ENCODE data around the gene C2orf72. TPM values are rescaled to one million over a fixed set of nuclear protein-coding genes. Genes with fewer than 3 reads are reported as not detected.

The C2orf72 gene
- polyA plus RNA-seq, 1 experiment: not detected

- no peak for DNase-seq (ENCODE audit: low read depth, low spot score)
- H3K27ac ChIP-seq (ENCODE audit: low read depth, low read length): no peak overlapping the region
- H3K4me3 ChIP-seq (ENCODE audit: low read depth, low read length): no peak overlapping the region
- H3K9me3 ChIP-seq (ENCODE audit: control insufficient read depth, insufficient read depth, low read length): no peaks in the 10 kb centered on the region; the same call in 1 of the 2 replicates
- ChIA-PET CTCF (interaction anchor here (0.5 to 3.4 kb wide), 6 partner anchors 9 to 254 kb away, joined by 3 to 51 read pairs (median 6); no protein-coding TSS in a partner anchor), POLR2A (no interaction called here)
- no peak for TF ChIP-seq CTCF (IDR thresholded peaks at IDR 0.05; ENCODE audit: low read depth, low read length)
- H3K27me3 ChIP-seq (ENCODE audit: control insufficient read depth, insufficient read depth, low read length): peaks cover 31% of the 10 kb centered on the region
Observed at GRCh38 chr2:231051116-231051515, 13.8 kb downstream of the C2orf72 start.

- DNase-seq (ENCODE audit: low read depth, low spot score): peak; percentile 50
- ChIA-PET POLR2A (interaction anchor here (0.5 to 1.4 kb wide), 3 partner anchors 289 to 425 kb away, joined by 3 to 7 read pairs (median 4); partner anchors contain the start of gene NCL), CTCF (interaction anchor here (0.5 to 3.4 kb wide), 59 partner anchors 8 to 1336 kb away, joined by 3 to 51 read pairs (median 4); partner anchors contain the start of gene COPS7B)
- TF ChIP-seq CTCF (IDR thresholded peaks at IDR 0.05; ENCODE audit: low read depth, low read length): peak; percentile 97
- Histone ChIP-seq H3K27ac (ENCODE audit: low read depth, low read length) (no peak overlapping the region), H3K4me3 (ENCODE audit: low read depth, low read length) (peak overlapping the region; percentile 67), H3K9me3 (ENCODE audit: control insufficient read depth, insufficient read depth, low read length) (no peaks in the 10 kb centered on the region; the same call in 1 of the 2 replicates), H3K27me3 (ENCODE audit: control insufficient read depth, insufficient read depth, low read length) (peaks cover 19% of the 10 kb centered on the region)
Observed at GRCh38 chr2:231052494-231053451, 15.4 kb downstream of the C2orf72 start.

GRCh38 chr2:231053846-231054245 lies 16.5 kb downstream of the C2orf72 start:
- no peaks in the 10 kb centered on the region; the same call in 1 of the 2 replicates for H3K9me3 ChIP-seq (ENCODE audit: control insufficient read depth, insufficient read depth, low read length)
- peaks cover 11% of the 10 kb centered on the region for H3K27me3 ChIP-seq (ENCODE audit: control insufficient read depth, insufficient read depth, low read length)
- CTCF ChIA-PET: interaction anchor here (1.8 to 2.1 kb wide), 2 partner anchors 152 to 187 kb away, joined by 6 to 22 read pairs; no protein-coding TSS in a partner anchor
- H3K27ac ChIP-seq (ENCODE audit: low read depth, low read length): no peak overlapping the region
- no peak for DNase-seq (ENCODE audit: low read depth, low spot score)
- POLR2A ChIA-PET: no interaction called here
- no peak for TF ChIP-seq CTCF (IDR thresholded peaks at IDR 0.05; ENCODE audit: low read depth, low read length)
- H3K4me3 ChIP-seq (ENCODE audit: low read depth, low read length): no peak overlapping the region

GRCh38 chr2:231056453-231057416 lies 19.4 kb downstream of the C2orf72 start, which contains the start of gene PSMD1:
Gene PSMD1 (plus strand): TSS chr2:231056867. CDS start chr2:231057026, 159 bp downstream.
- DNase-seq (ENCODE audit: low read depth, low spot score): peak; percentile 88
- POLR2A ChIA-PET: interaction anchor here (0.6 to 1.1 kb wide), 6 partner anchors 10 to 407 kb away, joined by 3 to 6 read pairs (median 3); partner anchors contain the start of gene NCL
- Histone ChIP-seq H3K27me3 (ENCODE audit: control insufficient read depth, insufficient read depth, low read length) (no peaks in the 10 kb centered on the region), H3K9me3 (ENCODE audit: control insufficient read depth, insufficient read depth, low read length) (no peaks in the 10 kb centered on the region; the same call in 1 of the 2 replicates), H3K27ac (ENCODE audit: low read depth, low read length) (peak within 1 kb of the TSS; percentile 83), H3K4me3 (ENCODE audit: low read depth, low read length) (peak within 1 kb of the TSS; percentile 98)
- CTCF ChIA-PET: interaction anchor here (0.5 to 1.8 kb wide), 10 partner anchors 11 to 1207 kb away, joined by 3 to 7 read pairs (median 3); no protein-coding TSS in a partner anchor
- peak; percentile 98 for TF ChIP-seq CTCF (IDR thresholded peaks at IDR 0.05; ENCODE audit: low read depth, low read length)

All from AG04450 (cell line).